Activated naive CD8-positive, alpha-beta T cell treated with anti-CD3 and anti-CD28 coated beads for 36 hours (primary cell): Measurements from ENCODE around the gene ZNF608. TPM values are rescaled to one million over a fixed set of nuclear protein-coding genes. Genes with fewer than 3 reads are reported as not detected.

Source experiments
- DNase-seq: peaks from one replicate; pipeline ENCODE4 v3.0.0; 2021
- H3K27ac Mint-ChIP-seq: one replicate; pipeline ENCODE4 v1.8.0; 2022; ENCODE audit warnings: mild to moderate bottlenecking, moderate library complexity, mixed read lengths
- H3K27me3 Mint-ChIP-seq: one replicate; pipeline ENCODE4 v1.8.0; 2022; ENCODE audit warnings: mild to moderate bottlenecking, mixed read lengths
- H3K36me3 Mint-ChIP-seq: one replicate; pipeline ENCODE4 v1.8.0; 2021; ENCODE audit warnings: mild to moderate bottlenecking, mixed read lengths
- H3K4me1 Mint-ChIP-seq: one replicate; pipeline ENCODE4 v1.8.0; 2021; ENCODE audit warnings: mixed read lengths
- H3K4me3 Mint-ChIP-seq: one replicate; pipeline ENCODE4 v1.8.0; 2022; ENCODE audit warnings: mild to moderate bottlenecking, moderate library complexity, mixed read lengths
- H3K9me3 Mint-ChIP-seq: one replicate; pipeline ENCODE4 v1.8.0; 2022; ENCODE audit warnings: mixed read lengths
- total RNA-seq, 2 experiments: library from RNA; stranded (reverse); gene quantifications; one replicate each; pipeline ENCODE4 v1.2.3, GENCODE V29; 2021

Gene ZNF608, protein sequence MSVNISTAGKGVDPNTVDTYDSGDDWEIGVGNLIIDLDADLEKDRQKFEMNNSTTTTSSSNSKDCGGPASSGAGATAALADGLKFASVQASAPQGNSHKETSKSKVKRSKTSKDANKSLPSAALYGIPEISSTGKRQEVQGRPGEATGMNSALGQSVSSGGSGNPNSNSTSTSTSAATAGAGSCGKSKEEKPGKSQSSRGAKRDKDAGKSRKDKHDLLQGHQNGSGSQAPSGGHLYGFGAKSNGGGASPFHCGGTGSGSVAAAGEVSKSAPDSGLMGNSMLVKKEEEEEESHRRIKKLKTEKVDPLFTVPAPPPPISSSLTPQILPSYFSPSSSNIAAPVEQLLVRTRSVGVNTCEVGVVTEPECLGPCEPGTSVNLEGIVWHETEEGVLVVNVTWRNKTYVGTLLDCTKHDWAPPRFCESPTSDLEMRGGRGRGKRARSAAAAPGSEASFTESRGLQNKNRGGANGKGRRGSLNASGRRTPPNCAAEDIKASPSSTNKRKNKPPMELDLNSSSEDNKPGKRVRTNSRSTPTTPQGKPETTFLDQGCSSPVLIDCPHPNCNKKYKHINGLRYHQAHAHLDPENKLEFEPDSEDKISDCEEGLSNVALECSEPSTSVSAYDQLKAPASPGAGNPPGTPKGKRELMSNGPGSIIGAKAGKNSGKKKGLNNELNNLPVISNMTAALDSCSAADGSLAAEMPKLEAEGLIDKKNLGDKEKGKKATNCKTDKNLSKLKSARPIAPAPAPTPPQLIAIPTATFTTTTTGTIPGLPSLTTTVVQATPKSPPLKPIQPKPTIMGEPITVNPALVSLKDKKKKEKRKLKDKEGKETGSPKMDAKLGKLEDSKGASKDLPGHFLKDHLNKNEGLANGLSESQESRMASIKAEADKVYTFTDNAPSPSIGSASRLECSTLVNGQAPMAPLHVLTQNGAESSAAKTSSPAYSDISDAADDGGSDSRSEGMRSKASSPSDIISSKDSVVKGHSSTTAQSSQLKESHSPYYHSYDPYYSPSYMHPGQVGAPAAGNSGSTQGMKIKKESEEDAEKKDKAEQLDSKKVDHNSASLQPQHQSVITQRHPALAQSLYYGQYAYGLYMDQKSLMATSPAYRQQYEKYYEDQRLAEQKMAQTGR (N-terminal part only)
- under 1 TPM; 0.06 to 0.12 TPM for total RNA-seq

DNA sequence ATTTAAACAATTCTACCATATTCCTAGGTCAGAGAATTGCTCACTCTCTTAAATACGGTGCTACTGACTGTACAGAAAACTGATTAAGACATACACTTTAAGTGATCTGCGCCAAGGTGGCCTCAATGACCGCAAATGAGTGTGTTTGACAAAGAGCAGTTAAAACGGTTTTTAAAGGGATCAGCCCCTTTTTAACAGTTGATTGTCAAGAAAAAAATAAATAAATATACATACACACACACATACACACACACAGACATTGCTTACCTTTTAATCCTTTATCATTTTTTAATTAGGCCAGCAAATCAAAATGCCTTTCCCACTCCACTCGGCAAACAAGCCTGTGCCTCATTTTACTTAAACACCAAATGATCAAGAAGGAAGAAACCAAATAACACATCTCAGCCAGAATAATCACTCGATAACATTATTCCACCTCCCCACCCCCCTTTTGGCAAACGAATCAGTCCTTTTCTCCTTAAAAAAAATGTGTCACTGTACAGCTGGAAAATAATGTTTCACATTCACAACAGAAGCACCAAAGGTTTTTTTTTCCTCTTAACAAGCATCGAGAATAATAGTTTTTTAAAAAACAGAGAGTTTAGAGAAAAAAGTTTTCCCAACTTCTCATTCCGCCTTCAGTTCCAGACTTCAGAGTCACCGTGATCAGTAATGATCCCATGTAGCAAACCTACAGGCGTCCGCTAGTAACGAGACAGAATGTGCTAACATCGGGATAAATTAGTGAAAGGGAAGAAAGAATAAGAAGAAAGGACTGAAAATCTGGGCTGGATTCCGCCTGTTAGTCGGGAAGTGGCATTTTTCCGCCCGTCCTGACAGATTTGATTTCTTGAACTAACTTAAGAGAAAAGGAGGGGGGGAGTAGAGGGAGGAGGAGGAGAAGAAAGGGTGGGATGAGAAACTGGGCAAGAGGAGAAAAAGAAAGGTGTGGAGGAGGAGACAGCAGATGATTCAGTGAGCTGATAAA, at the start of gene ZNF608:
Gene ZNF608, minus strand, starts transcription at position 712 of the 988 bp plus-strand sequence. CDS start 1,650 bp downstream, outside the sequence.
- H3K9me3 Mint-ChIP-seq: peaks cover 2% of the 10 kb centered on the region
- H3K4me1 Mint-ChIP-seq: peaks cover 28% of the 10 kb centered on the region
- no peaks in the 10 kb centered on the region for H3K36me3 Mint-ChIP-seq
- H3K4me3 Mint-ChIP-seq: peak within 1 kb of the TSS; percentile 68
- H3K27me3 Mint-ChIP-seq: peaks cover 8% of the 10 kb centered on the region
- H3K27ac Mint-ChIP-seq: no peak within 1 kb of the TSS
- DNase-seq: no peak

DNA sequence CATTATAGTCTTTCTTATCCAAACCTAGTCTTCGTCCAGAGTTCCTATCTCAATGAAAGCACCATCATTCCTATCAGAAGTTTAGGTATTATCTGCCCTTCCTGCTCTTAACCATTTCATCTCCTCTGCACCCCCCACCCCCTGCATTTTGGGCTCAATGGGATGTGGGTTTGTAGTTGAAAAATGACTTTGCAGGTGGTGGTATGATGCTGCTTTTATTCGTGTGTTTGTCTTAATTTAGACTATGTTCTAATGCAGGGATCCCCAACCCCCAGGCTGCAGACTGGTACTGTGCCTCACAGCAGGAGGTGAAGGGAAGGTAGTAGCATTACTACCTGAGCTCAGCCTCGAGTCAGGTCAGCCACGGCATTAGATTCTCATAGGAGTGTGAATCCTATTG, 49.4 kb upstream of the ZNF608 start:
- no peak overlapping the region for H3K4me3 Mint-ChIP-seq
- H3K9me3 Mint-ChIP-seq: no peaks in the 10 kb centered on the region
- no peak for DNase-seq
- H3K27me3 Mint-ChIP-seq: peaks cover 3% of the 10 kb centered on the region
- no peak overlapping the region for H3K27ac Mint-ChIP-seq
- H3K4me1 Mint-ChIP-seq: no peaks in the 10 kb centered on the region
- no peaks in the 10 kb centered on the region for H3K36me3 Mint-ChIP-seq

GRCh38 chr5:124790895-124791732, 44.7 kb upstream of the ZNF608 start:
- peaks cover 3% of the 10 kb centered on the region for H3K27me3 Mint-ChIP-seq
- no peak overlapping the region for H3K27ac Mint-ChIP-seq
- DNase-seq: no peak
- H3K36me3 Mint-ChIP-seq: no peaks in the 10 kb centered on the region
- no peaks in the 10 kb centered on the region for H3K9me3 Mint-ChIP-seq
- H3K4me3 Mint-ChIP-seq: no peak overlapping the region
- no peaks in the 10 kb centered on the region for H3K4me1 Mint-ChIP-seq

DNA sequence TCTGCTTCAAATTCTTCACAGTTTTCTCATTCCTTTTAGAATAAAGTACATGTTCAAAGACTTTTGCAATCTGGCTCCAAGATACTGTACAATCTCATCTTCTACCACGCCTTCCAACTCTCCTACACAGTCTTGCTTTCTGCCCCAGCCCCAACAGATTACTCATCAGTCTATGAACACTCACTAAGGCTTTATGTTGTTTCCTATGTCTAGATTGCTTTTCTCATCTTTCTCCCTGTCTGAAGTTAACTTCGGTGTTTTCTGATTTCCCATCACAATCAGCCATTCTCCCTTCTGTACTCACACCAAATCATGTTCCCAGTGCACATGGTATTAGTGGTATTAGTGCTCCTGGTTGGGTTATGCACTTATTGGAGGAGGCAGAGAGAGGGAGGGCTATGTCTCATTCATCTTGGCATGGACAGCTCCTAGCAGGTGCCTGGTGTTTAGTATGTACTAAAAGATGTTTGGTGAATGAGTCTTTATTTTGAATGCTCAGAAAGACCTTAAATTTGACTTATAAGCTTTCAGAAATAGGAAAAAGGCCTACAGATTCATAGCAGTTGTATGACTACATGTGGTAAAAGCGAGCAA, 44.0 kb upstream of the ZNF608 start:
- Mint-ChIP-seq H3K36me3 (no peaks in the 10 kb centered on the region), H3K27me3 (peaks cover 3% of the 10 kb centered on the region), H3K9me3 (no peaks in the 10 kb centered on the region), H3K4me1 (no peaks in the 10 kb centered on the region), H3K27ac (no peak overlapping the region), H3K4me3 (no peak overlapping the region)
- no peak for DNase-seq

- no peak for DNase-seq
- Mint-ChIP-seq H3K27ac (no peak overlapping the region), H3K36me3 (no peaks in the 10 kb centered on the region), H3K27me3 (peaks cover 3% of the 10 kb centered on the region), H3K4me3 (no peak overlapping the region), H3K9me3 (no peaks in the 10 kb centered on the region), H3K4me1 (no peaks in the 10 kb centered on the region)
These were observed 42.7 kb upstream of the ZNF608 start for GRCh38 chr5:124789104-124789605.

- H3K27ac Mint-ChIP-seq: no peak overlapping the region
- no peaks in the 10 kb centered on the region for H3K4me1 Mint-ChIP-seq
- no peak overlapping the region for H3K4me3 Mint-ChIP-seq
- no peaks in the 10 kb centered on the region for H3K27me3 Mint-ChIP-seq
- no peak for DNase-seq
- H3K36me3 Mint-ChIP-seq: no peaks in the 10 kb centered on the region
- no peaks in the 10 kb centered on the region for H3K9me3 Mint-ChIP-seq
These were observed 37.4 kb upstream of the ZNF608 start for GRCh38 chr5:124783794-124784193.

DNA sequence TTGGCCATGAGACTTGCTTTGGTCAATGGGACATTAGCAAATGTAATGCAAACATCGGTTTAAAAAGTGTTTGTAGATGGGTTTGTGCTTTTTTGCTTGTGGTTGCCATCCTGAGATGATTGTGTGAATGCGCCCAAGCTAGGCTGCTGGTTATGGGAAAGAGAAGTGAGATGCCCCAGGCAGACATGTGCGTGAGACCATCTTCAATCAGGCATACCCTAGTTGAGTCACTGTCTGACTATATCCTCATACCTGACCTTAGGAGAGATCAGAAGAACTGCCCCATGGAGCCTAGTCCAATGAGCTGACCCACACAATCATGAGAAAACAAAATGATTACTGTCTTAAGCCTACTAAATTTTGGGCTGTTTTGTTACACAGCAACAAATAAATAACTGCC, 36.8 kb upstream of the ZNF608 start:
- no peaks in the 10 kb centered on the region for H3K36me3 Mint-ChIP-seq
- no peaks in the 10 kb centered on the region for H3K27me3 Mint-ChIP-seq
- no peaks in the 10 kb centered on the region for H3K9me3 Mint-ChIP-seq
- H3K4me1 Mint-ChIP-seq: no peaks in the 10 kb centered on the region
- no peak overlapping the region for H3K4me3 Mint-ChIP-seq
- no peak overlapping the region for H3K27ac Mint-ChIP-seq
- DNase-seq: no peak

DNA sequence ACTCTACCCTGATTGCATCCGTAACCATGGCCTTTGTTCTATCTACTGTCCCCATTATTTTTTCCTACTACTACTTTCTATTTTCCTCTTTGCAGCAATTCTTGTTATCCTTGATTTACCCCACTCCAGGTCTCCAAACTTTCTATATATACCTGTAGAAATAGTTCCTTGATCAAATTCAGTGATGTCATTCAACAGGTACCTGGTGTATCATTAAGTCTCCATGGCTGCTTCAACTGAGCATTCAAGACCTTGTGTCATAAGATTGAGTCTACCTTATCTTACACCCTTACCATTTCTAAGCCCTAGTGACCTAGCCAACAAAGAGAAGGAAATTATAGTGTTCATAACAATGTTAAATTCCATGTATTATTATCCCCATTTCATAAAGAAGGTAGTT, 35.8 kb upstream of the ZNF608 start:
- no peak for DNase-seq
- Mint-ChIP-seq H3K36me3 (no peaks in the 10 kb centered on the region), H3K27me3 (no peaks in the 10 kb centered on the region), H3K27ac (no peak overlapping the region), H3K9me3 (no peaks in the 10 kb centered on the region), H3K4me3 (no peak overlapping the region), H3K4me1 (no peaks in the 10 kb centered on the region)

- H3K27me3 Mint-ChIP-seq: no peaks in the 10 kb centered on the region
- H3K27ac Mint-ChIP-seq: no peak overlapping the region
- no peaks in the 10 kb centered on the region for H3K9me3 Mint-ChIP-seq
- no peaks in the 10 kb centered on the region for H3K36me3 Mint-ChIP-seq
- DNase-seq: no peak
- H3K4me3 Mint-ChIP-seq: no peak overlapping the region
- H3K4me1 Mint-ChIP-seq: no peaks in the 10 kb centered on the region
These were observed 33.6 kb upstream of the ZNF608 start for GRCh38 chr5:124780011-124780410.

DNA sequence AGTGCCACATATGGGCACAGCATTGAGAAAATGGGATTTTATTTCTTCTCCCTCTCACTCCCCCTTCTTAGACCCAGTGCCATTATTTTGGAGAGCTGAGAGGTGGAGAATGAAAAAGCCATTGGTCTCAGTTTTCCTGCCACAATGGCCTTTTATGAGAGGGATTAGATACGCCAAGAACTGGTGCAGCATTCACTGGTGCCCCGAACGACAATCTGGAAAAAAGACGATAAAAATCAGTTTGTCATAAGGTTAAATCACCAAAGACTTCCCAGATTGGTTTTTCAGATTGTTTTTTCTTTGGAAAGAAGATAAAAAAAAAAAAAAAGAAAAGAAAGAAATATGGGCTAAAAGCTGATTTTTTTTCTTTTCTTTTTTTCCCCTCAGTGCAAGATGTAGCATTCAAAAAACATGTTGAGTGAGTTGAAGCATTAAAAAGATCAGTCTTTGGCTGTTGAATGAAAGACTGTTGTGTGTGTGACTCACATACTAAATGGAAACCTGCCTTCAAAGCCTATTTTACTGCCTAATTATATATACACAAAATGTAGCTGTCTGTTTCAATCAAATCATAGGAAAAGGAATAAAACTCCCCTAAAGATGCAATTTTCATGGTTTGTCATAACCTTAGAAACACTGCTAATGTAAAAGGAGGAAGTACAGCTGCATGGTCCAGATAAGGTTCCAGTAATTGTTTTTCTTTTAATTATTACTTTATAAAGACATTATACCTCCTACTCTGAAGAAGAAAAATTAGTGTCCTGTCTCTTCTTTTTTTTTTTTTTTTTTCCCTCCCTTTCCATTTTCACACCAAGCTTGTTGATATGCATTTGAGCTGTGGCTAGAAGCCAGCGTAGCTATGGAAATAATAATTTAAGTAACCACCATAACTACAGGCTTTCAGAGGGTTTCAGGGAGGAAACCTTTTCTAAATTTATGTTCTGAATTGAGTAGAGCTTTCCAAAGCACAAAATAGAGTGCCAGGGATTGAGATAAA, 27.2 kb upstream of the ZNF608 start:
- Mint-ChIP-seq H3K36me3 (no peaks in the 10 kb centered on the region), H3K27me3 (peaks cover 4% of the 10 kb centered on the region), H3K9me3 (no peaks in the 10 kb centered on the region), H3K27ac (no peak overlapping the region), H3K4me1 (no peaks in the 10 kb centered on the region), H3K4me3 (no peak overlapping the region)
- no peak for DNase-seq

- H3K4me1 Mint-ChIP-seq: no peaks in the 10 kb centered on the region
- H3K36me3 Mint-ChIP-seq: no peaks in the 10 kb centered on the region
- H3K9me3 Mint-ChIP-seq: no peaks in the 10 kb centered on the region
- H3K27me3 Mint-ChIP-seq: peaks cover 4% of the 10 kb centered on the region
- H3K27ac Mint-ChIP-seq: no peak overlapping the region
- no peak overlapping the region for H3K4me3 Mint-ChIP-seq
- no peak for DNase-seq
These were observed 26.2 kb upstream of the ZNF608 start for GRCh38 chr5:124772457-124773200.

DNA sequence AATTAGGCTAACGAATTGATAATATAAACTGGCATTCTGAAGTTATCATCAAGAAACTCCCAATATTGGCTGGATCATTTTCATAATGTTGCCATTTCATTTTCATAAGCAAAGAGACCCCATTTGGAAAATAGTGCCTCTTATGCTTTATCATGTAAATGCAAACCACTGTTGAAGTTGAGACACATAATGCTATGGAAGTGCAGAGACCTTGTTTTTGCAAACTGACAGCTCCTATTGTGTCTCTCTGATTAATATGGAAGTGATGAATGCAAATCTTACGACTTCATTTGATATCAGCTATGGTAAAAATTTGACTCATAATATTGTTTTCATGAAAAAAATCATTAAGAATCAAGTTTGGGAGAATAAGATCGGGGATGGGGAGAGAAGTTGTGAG, 25.3 kb upstream of the ZNF608 start:
- H3K27me3 Mint-ChIP-seq: peaks cover 8% of the 10 kb centered on the region

More for the DNA sequence above, 25.3 kb upstream of the ZNF608 start:
- no peak overlapping the region for H3K27ac Mint-ChIP-seq
- no peaks in the 10 kb centered on the region for H3K36me3 Mint-ChIP-seq
- DNase-seq: no peak
- no peaks in the 10 kb centered on the region for H3K4me1 Mint-ChIP-seq
- no peaks in the 10 kb centered on the region for H3K9me3 Mint-ChIP-seq
- no peak overlapping the region for H3K4me3 Mint-ChIP-seq
